B cell (primary cell): Measurements from ENCODE around the gene TEDC1. TPM values are rescaled to one million over a fixed set of nuclear protein-coding genes. Genes with fewer than 3 reads are reported as not detected.
A peak's percentile ranks its signal among the peaks of the same experiment; 100 is the strongest.

Experiments used
- ATAC-seq: fragments of 200-7000 bp; cut with Tn5 transposase; one replicate; pipeline ENCODE4 v1.10.0; 2021; ENCODE audit warnings: low read depth, mild to moderate bottlenecking, moderate number of reproducible peaks, moderate library complexity
- CTCF ChIA-PET: fragments of 350-600 bp; sonication (Branson Sonifier 250); formaldehyde crosslinking; loops from one replicate; lab custom pipeline; 2021; ENCODE audit warnings: antibody characterized with exemption, inconsistent platforms; lab: Charles Lee
- POLR2A ChIA-PET: fragments of 350-600 bp; sonication (Branson Sonifier 250); formaldehyde crosslinking; loops from one replicate; lab custom pipeline; 2021; ENCODE audit warnings: antibody characterized with exemption; lab: Charles Lee
- DNase-seq: peaks from one replicate; pipeline ENCODE4 v3.0.0; 2013
- H2AFZ ChIP-seq: 2 replicates; pipeline ENCODE4 v1.6.1; 2012; ENCODE audit warnings: mild to moderate bottlenecking, low read depth, low read length; ENCODE audit not compliant: insufficient read depth, poor library complexity, severe bottlenecking
- H3K27ac ChIP-seq, 2 donors: 1 replicate in 1 of 2; 2 replicates in 1 of 2; pipeline ENCODE4 v1.5.1; 2012 to 2013; ENCODE audit warnings: low read length in 2 of 2, mild to moderate bottlenecking in 2 of 2, moderate library complexity in 1 of 2
- H3K27me3 ChIP-seq, 4 experiments: fragments of 200-600 bp in 1 of 4; sonication (generic) in 1 of 4; replicated peaks in 1 of 4; 1 replicate in 2 of 4; 2 replicates in 2 of 4; pipeline versions ENCODE4 v1.6.1 to v1.7.0; 2013 to 2016; ENCODE audit warnings: low read length in 3 of 4, mild to moderate bottlenecking in 2 of 4, mixed read lengths in 1 of 4, moderate library complexity in 1 of 4; ENCODE audit not compliant: insufficient read depth in 4 of 4, control insufficient read depth in 3 of 4; ENCODE audit errors: control extremely low read depth in 1 of 4
- H3K36me3 ChIP-seq, 2 experiments: replicated peaks in 1 of 2; 1 replicate in 1 of 2; 2 replicates in 1 of 2; pipeline versions ENCODE4 v1.6.1 to v1.7.1; 2013; ENCODE audit warnings: low read length in 1 of 2; ENCODE audit not compliant: insufficient read depth in 2 of 2, control insufficient read depth in 1 of 2; ENCODE audit errors: control extremely low read depth in 1 of 2, extremely low read depth in 1 of 2
- H3K4me1 ChIP-seq, 2 donors: fragments of 200-600 bp in 1 of 2; sonication (generic) in 1 of 2; 1 replicate in 1 of 2; 2 replicates in 1 of 2; pipeline versions ENCODE4 v1.5.1 to v1.6.1; 2013 to 2017; ENCODE audit warnings: low read length in 2 of 2; ENCODE audit not compliant: control insufficient read depth in 2 of 2, insufficient read depth in 2 of 2
- H3K4me2 ChIP-seq: replicated peaks from 2 replicates; pipeline ENCODE3; 2012; ENCODE audit warnings: mild to moderate bottlenecking, low read depth, low read length; ENCODE audit not compliant: poor library complexity, severe bottlenecking
- H3K4me3 ChIP-seq, 5 experiments: fragments of 200-600 bp in 1 of 5; sonication (generic) in 1 of 5; 1 replicate in 3 of 5; 2 replicates in 2 of 5; pipeline versions ENCODE4 v1.5.1 to v1.7.0; 2011 to 2016; ENCODE audit warnings: low read length in 4 of 5, mild to moderate bottlenecking in 4 of 5, low read depth in 2 of 5, control low read depth in 1 of 5, moderate library complexity in 1 of 5; ENCODE audit not compliant: insufficient read depth in 1 of 5; ENCODE audit errors: control extremely low read depth in 1 of 5, extremely low read depth in 1 of 5
- H3K79me2 ChIP-seq: fragments of 200-600 bp; sonication (generic); one replicate; pipeline ENCODE4 v1.6.0; 2016; ENCODE audit warnings: low read length; ENCODE audit not compliant: control insufficient read depth, insufficient read depth
- H3K9ac ChIP-seq: fragments of 200-600 bp; sonication (generic); 2 replicates; pipeline ENCODE4 v1.6.1; 2017; ENCODE audit warnings: mild to moderate bottlenecking, low read length, moderate library complexity
- H3K9me3 ChIP-seq, 3 donors: one replicate each; pipeline versions ENCODE4 v1.6.1 to v1.7.1; 2013; ENCODE audit warnings: low read length in 2 of 3; ENCODE audit not compliant: control insufficient read depth in 2 of 3, insufficient read depth in 1 of 3; ENCODE audit errors: control extremely low read depth in 1 of 3
- H4K20me1 ChIP-seq: 2 replicates; pipeline ENCODE4 v1.6.0; 2012; ENCODE audit warnings: mild to moderate bottlenecking, low read length; ENCODE audit not compliant: insufficient read depth, control insufficient read depth, poor library complexity, severe bottlenecking
- H3K27ac Mint-ChIP-seq: one replicate; pipeline ENCODE4 v1.8.0; 2021; ENCODE audit warnings: mixed read lengths
- H3K27me3 Mint-ChIP-seq: one replicate; pipeline ENCODE4 v1.8.0; 2021; ENCODE audit warnings: mixed read lengths
- H3K4me1 Mint-ChIP-seq: one replicate; pipeline ENCODE4 v1.8.0; 2021; ENCODE audit warnings: mixed read lengths
- H3K4me3 Mint-ChIP-seq: one replicate; pipeline ENCODE4 v1.8.0; 2021; ENCODE audit warnings: mixed read lengths
- H3K9me3 Mint-ChIP-seq: one replicate; pipeline ENCODE4 v1.8.0; 2022; ENCODE audit warnings: mixed read lengths; ENCODE audit not compliant: insufficient read depth
- CTCF ChIP-seq: fragments of 200-600 bp; IDR thresholded peaks from one replicate; pipeline ENCODE4 v1.8.0; 2022; ENCODE audit warnings: antibody characterized with exemption, mild to moderate bottlenecking
- EZH2 ChIP-seq: IDR thresholded peaks from 2 replicates; pipeline ENCODE4 v1.6.1; 2012; ENCODE audit warnings: borderline replicate concordance, low read depth, mild to moderate bottlenecking, moderate library complexity, low read length; ENCODE audit not compliant: insufficient read depth, poor library complexity, severe bottlenecking
- WGBS: methylation state at CpG from one replicate; pipeline ENCODE4 v1.1.5; 2013; ENCODE audit warnings: missing lambda C conversion rate; ENCODE audit not compliant: insufficient coverage; 5-methylcytosine and 5-hydroxymethylcytosine counted together
- intact Hi-C: fragments of 100-400 bp; cut with micrococcal nuclease; formaldehyde crosslinking; loops from one replicate; pipeline ENCODE4 v1.10.0; 2022
- polyA plus RNA-seq: library from polyadenylated mRNA; depleted of rRNA; stranded (reverse); fragments of >200 nt; gene quantifications from 2 replicates; pipeline ENCODE4 v1.2.3, GENCODE V29; 2012
- total RNA-seq, 2 donors: library from RNA; stranded (reverse); fragments of 120-200 nt in 1 of 2; gene quantifications; 1 replicate in 1 of 2; 2 replicates in 1 of 2; pipeline versions ENCODE4 v1.2.3 to v1.2.4, GENCODE V29; 2013 to 2022

The TEDC1 gene
- total and polyA plus RNA-seq, 2 donors (not counting 1 experiment from before 2014, with no cell fraction given), result 19.7 to 22.2 TPM

- Histone ChIP-seq H3K9ac (peak within 1 kb of the TSS; percentile 48), H2AFZ (peak within 1 kb of the TSS; percentile 49), H4K20me1 (peaks cover 14% of the 10 kb centered on the region), H3K27ac (no peak within 1 kb of the TSS), H3K4me1 (peaks cover 41 to 46% of the 10 kb centered on the region in 2 donors), H3K79me2 (no peaks in the 10 kb centered on the region), H3K27me3 (peaks cover 0 to 48% (median 9%) of the 10 kb centered on the region in 4 experiments), H3K36me3 (no peaks in the 10 kb centered on the region), H3K4me3 (peak within 1 kb of the TSS in 4 of 5 experiments; percentile 28 to 47 (median 42)), H3K9me3 (peaks cover 0 to 6% (median 0%) of the 10 kb centered on the region in 3 donors), H3K4me2 (peak within 1 kb of the TSS; percentile 100)
- Mint-ChIP-seq H3K27me3 (no peaks in the 10 kb centered on the region), H3K9me3 (no peaks in the 10 kb centered on the region), H3K4me3 (peak within 1 kb of the TSS; percentile 80), H3K27ac (no peak within 1 kb of the TSS), H3K4me1 (peaks cover 32% of the 10 kb centered on the region)
- ATAC-seq (peak; percentile 26), DNase-seq (peak; percentile 63)
- TF ChIP-seq CTCF (no peak), EZH2 (no peak)
- 2% methylated on average over 86 of the region's 88 CpGs for WGBS
- ChIA-PET CTCF (interaction anchor here (1.5 kb wide), 1 partner anchor 156 kb away, joined by 4 read pairs; no protein-coding TSS in a partner anchor), POLR2A (no interaction called here)
- intact Hi-C loops, result loop anchor here (5.0 kb wide), 1 partner anchor 324 kb away; no protein-coding TSS in a partner anchor
Measured at GRCh38 chr14:105525861-105526775, 35.1 kb downstream of the TEDC1 start, which contains the start of gene TMEM121. TSS of gene TMEM121 (plus strand) at chr14:105526583. CDS start at chr14:105528835, 2,252 bp downstream.
